ENCODE data around the gene SRD5A2. TPM values are rescaled to one million over a fixed set of nuclear protein-coding genes. Genes with fewer than 3 reads are reported as not detected.

SRD5A2 gene
- total RNA-seq, 1 donor = 0.09 TPM

GRCh38 chr2:31526946-31527732, 53.6 kb downstream of the SRD5A2 start:
- no peak overlapping the region for H3K4me3 ChIP-seq (ENCODE audit: low read depth, low read length)
- DNase-seq (ENCODE audit: low read depth) = peak; percentile 4
- TF ChIP-seq CTCF (IDR thresholded peaks at IDR 0.05; ENCODE audit: insufficient read depth, low read length) = no peak

- no peak for TF ChIP-seq CTCF (IDR thresholded peaks at IDR 0.05; ENCODE audit: insufficient read depth, low read length)
- no peak overlapping the region for H3K4me3 ChIP-seq (ENCODE audit: low read depth, low read length)
- DNase-seq (ENCODE audit: low read depth) = no peak
Measured at GRCh38 chr2:31525876-31526275, 54.9 kb downstream of the SRD5A2 start.

GRCh38 chr2:31524592-31524991, 56.1 kb downstream of the SRD5A2 start:
- no peak for DNase-seq (ENCODE audit: low read depth)
- H3K4me3 ChIP-seq (ENCODE audit: low read depth, low read length) = no peak overlapping the region
- TF ChIP-seq CTCF (IDR thresholded peaks at IDR 0.05; ENCODE audit: insufficient read depth, low read length) = no peak

DNA sequence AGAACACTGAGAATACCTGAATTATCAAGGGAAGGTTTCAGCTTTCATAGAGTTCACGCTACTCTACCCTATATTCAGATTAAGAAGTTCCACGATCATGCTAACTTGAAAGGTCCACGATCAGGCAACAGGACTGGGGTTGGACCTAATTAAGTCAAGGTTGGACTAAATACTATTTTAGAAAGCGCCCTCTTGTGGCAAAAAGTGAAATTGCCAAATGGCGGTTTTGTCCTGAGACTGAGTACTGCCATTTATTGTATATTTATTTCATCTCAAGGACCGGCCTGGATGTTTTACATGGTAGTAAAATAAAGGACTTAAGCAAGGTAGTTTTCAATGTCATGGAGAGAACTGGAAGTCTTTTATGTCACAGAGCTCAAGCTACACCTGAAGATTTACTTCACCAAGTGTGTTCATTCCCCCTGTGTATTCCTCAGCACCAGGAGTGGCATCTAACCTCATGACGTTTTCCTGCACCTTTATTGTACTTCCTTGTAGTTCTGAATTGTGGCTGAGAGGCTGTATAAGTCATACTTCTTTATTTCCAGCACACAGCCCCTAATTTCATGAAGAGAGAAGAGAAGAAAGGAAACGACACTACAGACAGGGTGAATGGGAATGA, 56.8 kb downstream of the SRD5A2 start:
- DNase-seq (ENCODE audit: low read depth) = peak; percentile 73
- no peak overlapping the region for H3K4me3 ChIP-seq (ENCODE audit: low read depth, low read length)

DNA sequence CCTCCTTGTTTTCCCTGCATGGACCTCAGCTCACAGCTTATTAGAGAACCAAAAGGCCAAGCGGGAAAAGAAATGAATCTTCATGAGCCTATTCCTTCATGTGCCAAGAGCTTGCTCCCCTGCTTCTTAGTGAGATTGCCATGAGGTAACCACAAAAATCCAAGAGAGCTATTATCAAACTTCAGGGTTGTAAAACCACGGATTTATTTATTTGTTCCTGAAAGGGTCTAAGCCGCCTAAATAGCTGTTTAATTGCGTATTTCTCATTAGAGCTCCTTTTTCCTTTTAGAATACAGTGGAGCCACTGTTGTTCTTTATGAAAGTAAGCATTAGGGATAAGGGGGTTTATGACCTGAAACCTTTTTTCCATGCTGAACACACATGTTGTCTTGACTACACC, 58.0 kb downstream of the SRD5A2 start:
- DNase-seq (ENCODE audit: low read depth) = no peak
- TF ChIP-seq CTCF (IDR thresholded peaks at IDR 0.05; ENCODE audit: insufficient read depth, low read length) = no peak
- no peak overlapping the region for H3K4me3 ChIP-seq (ENCODE audit: low read depth, low read length)

More for the DNA sequence above, 56.8 kb downstream of the SRD5A2 start:
- peak; percentile 74 for TF ChIP-seq CTCF (IDR thresholded peaks at IDR 0.05; ENCODE audit: insufficient read depth, low read length)

DNA sequence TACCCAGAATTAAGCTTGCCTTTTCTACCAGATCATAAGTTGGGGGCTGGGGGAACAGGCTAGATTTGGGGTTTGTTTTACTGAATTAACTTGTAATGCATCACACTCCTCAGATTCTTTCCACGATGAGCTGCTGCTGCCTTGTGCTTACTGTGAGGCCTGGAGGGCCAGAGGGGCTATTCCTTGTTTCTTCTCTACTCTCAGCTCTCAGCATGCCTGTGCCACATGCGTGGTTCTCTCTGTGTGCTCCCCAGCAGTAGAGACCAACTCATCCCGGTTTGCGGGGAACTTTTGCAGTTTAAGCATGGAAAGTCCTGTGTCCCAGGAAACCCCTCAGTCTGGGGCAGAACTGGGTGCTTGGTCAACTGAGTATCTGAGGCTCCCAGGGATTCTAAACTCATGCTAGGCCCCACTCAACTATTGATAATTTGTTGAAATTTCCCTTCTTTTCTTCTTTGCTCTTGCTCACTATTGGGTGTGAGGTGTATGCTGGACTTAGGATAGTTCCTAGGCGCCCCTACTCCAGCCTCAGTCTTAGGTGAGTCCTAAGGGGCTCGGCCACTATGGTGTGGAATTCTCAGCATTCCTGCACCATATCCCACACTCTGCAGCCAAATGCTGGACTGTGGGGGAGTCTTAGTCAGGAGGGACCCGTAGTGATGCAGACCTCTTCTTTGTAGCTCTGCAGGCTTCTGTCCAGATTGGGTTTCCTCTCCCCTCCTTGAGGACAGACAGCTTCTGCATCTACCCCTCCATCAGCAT, 63.1 kb downstream of the SRD5A2 start:
- no peak for DNase-seq (ENCODE audit: low read depth)
- no peak for TF ChIP-seq CTCF (IDR thresholded peaks at IDR 0.05; ENCODE audit: insufficient read depth, low read length)
- no peak overlapping the region for H3K4me3 ChIP-seq (ENCODE audit: low read depth, low read length)
